Neural progenitor cell (in vitro differentiated cells): ENCODE results near the gene RBM8A.

ENCODE experiments used
- EZH2 ChIP-seq: fragments of 200-600 bp; sonication (generic); IDR thresholded peaks from 2 replicates; pipeline ENCODE4 v1.6.1; 2017; ENCODE audit warnings: antibody characterized with exemption, mild to moderate bottlenecking, moderate library complexity
- TF ChIP-seq, protein P1 (sequence below): fragments of 200-600 bp; sonication (generic); IDR thresholded peaks from 2 replicates; pipeline ENCODE4 v1.5.1; 2017; ENCODE audit warnings: antibody characterized with exemption, mild to moderate bottlenecking

DNA sequence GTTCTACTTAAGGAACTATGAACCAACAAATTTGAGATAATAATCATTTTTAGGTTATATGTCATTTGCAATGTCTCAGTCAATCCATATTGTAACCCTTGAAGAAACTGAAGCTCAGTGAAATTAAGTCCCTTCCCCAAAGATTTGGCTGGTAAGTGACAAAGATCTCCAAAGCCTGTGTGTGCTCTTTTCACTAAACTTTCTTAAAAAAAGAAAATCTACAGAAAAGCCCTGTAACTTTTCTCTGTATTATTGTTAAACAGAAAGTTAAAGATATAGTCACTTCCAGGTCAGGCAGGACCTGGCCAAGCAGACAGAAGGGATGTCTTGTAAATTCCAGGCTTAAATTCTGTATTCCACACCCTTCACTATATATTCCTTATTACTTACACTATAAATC lies 29.1 kb upstream of the RBM8A start:
- TF ChIP-seq, protein P1, sequence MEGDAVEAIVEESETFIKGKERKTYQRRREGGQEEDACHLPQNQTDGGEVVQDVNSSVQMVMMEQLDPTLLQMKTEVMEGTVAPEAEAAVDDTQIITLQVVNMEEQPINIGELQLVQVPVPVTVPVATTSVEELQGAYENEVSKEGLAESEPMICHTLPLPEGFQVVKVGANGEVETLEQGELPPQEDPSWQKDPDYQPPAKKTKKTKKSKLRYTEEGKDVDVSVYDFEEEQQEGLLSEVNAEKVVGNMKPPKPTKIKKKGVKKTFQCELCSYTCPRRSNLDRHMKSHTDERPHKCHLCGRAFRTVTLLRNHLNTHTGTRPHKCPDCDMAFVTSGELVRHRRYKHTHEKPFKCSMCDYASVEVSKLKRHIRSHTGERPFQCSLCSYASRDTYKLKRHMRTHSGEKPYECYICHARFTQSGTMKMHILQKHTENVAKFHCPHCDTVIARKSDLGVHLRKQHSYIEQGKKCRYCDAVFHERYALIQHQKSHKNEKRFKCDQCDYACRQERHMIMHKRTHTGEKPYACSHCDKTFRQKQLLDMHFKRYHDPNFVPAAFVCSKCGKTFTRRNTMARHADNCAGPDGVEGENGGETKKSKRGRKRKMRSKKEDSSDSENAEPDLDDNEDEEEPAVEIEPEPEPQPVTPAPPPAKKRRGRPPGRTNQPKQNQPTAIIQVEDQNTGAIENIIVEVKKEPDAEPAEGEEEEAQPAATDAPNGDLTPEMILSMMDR, result no peak
- no peak for TF ChIP-seq EZH2
